Karpas-422 (cell line): Measurements from ENCODE around the gene ANKRD52. TPM values are rescaled to one million over a fixed set of nuclear protein-coding genes. Genes with fewer than 3 reads are reported as not detected.
A peak's percentile ranks its signal among the peaks of the same experiment; 100 is the strongest.
"Not testable (repeated sequence)": the region's sequence is repeated elsewhere in the genome, so short reads cannot be mapped to it uniquely, and the experiment has no call there.

Experiments
- DNase-seq: peaks from one replicate; pipeline ENCODE4 v3.0.0-alpha.2; 2015
- H2AFZ ChIP-seq: fragments of 200-600 bp; sonication (generic); 2 replicates; pipeline ENCODE4 v1.6.1; 2014; ENCODE audit warnings: antibody characterized with exemption, low read length, mixed read lengths
- H3K27ac ChIP-seq: fragments of 200-600 bp; sonication (generic); 2 replicates; pipeline ENCODE4 v1.5.1; 2014; ENCODE audit warnings: mild to moderate bottlenecking, low read length, moderate library complexity
- H3K27me3 ChIP-seq: fragments of 200-600 bp; sonication (generic); 2 replicates; pipeline ENCODE4 v1.6.1; 2014; ENCODE audit warnings: low read length, mixed read lengths
- H3K36me3 ChIP-seq: fragments of 200-600 bp; sonication (generic); 2 replicates; pipeline ENCODE4 v1.6.1; 2014; ENCODE audit warnings: low read length, mixed read lengths; ENCODE audit not compliant: insufficient read depth
- H3K4me1 ChIP-seq: fragments of 200-600 bp; sonication (generic); 2 replicates; pipeline ENCODE4 v1.6.1; 2014; ENCODE audit warnings: mild to moderate bottlenecking, low read length, mixed read lengths
- H3K4me2 ChIP-seq: fragments of 200-600 bp; sonication (generic); 2 replicates; pipeline ENCODE4 v1.6.1; 2014; ENCODE audit warnings: low read length, low read depth, mild to moderate bottlenecking; ENCODE audit not compliant: poor library complexity, severe bottlenecking
- H3K4me3 ChIP-seq: fragments of 200-600 bp; sonication (generic); 2 replicates; pipeline ENCODE4 v1.5.1; 2014; ENCODE audit warnings: mild to moderate bottlenecking, antibody characterized with exemption, low read length, mixed read lengths
- H3K79me2 ChIP-seq: fragments of 200-600 bp; sonication (generic); 2 replicates; pipeline ENCODE4 v1.6.1; 2014; ENCODE audit warnings: mild to moderate bottlenecking, low read length, mixed read lengths
- H3K9ac ChIP-seq: fragments of 200-600 bp; sonication (generic); 2 replicates; pipeline ENCODE4 v1.6.0; 2014; ENCODE audit warnings: low read length
- H3K9me2 ChIP-seq: fragments of 200-600 bp; sonication (generic), shearing (Covaris generic); replicated peaks from 2 replicates; pipeline ENCODE4 v1.6.0; 2014; ENCODE audit warnings: mild to moderate bottlenecking, low read length, moderate library complexity; ENCODE audit not compliant: insufficient read depth
- H3K9me3 ChIP-seq: fragments of 300-700, 200-600 bp; sonication (generic); 2 replicates; pipeline ENCODE4 v1.6.1; 2014; ENCODE audit warnings: low read length, mixed read lengths
- H4K20me1 ChIP-seq: fragments of 200-600 bp; sonication (generic); 2 replicates; pipeline ENCODE4 v1.6.1; 2014; ENCODE audit warnings: mild to moderate bottlenecking, antibody characterized with exemption, low read length, low read depth; ENCODE audit not compliant: insufficient read depth
- total RNA-seq: library from RNA; depleted of rRNA; stranded (reverse); fragments of >200 nt; shearing (Covaris generic); gene quantifications from 2 replicates; pipeline ENCODE4 v1.2.3, GENCODE V29; 2014; ENCODE audit warnings: low replicate concordance

The ANKRD52 gene
- total RNA-seq, 1 experiment from 2014 or later: 14.3 TPM

- no peak overlapping the region for H2AFZ ChIP-seq
- peak overlapping the region; percentile 56; the same call in 1 of the 2 replicates for H3K27ac ChIP-seq
- H3K27me3 ChIP-seq: no peaks in the 10 kb centered on the region
- no peaks in the 10 kb centered on the region for H3K9me2 ChIP-seq
- peak overlapping the region; percentile 94 for H3K4me2 ChIP-seq
- H3K36me3 ChIP-seq: peaks cover 11% of the 10 kb centered on the region; the same call in 1 of the 2 replicates
- peak overlapping the region; percentile 75 for H3K4me3 ChIP-seq
- H3K79me2 ChIP-seq: peaks cover 63% of the 10 kb centered on the region
- peak overlapping the region; percentile 84 for H3K9ac ChIP-seq
- peak; percentile 77 for DNase-seq
- no peaks in the 10 kb centered on the region for H4K20me1 ChIP-seq
- peaks cover 64% of the 10 kb centered on the region for H3K4me1 ChIP-seq
- no peaks in the 10 kb centered on the region for H3K9me3 ChIP-seq
These were observed 41.2 kb upstream of the ANKRD52 start for GRCh38 chr12:56299308-56299852.

GRCh38 chr12:56298828-56299227 is 40.6 kb upstream of the ANKRD52 start:
- no peaks in the 10 kb centered on the region for H4K20me1 ChIP-seq

GRCh38 chr12:56297400-56297799 is 39.2 kb upstream of the ANKRD52 start:
- no peak for DNase-seq
- no peaks in the 10 kb centered on the region for H3K27me3 ChIP-seq
- peaks cover 80% of the 10 kb centered on the region for H3K79me2 ChIP-seq
- H4K20me1 ChIP-seq: no peaks in the 10 kb centered on the region
- peaks cover 57% of the 10 kb centered on the region for H3K4me1 ChIP-seq
- peak overlapping the region; percentile 94 for H3K4me2 ChIP-seq
- no peaks in the 10 kb centered on the region for H3K9me2 ChIP-seq
- H3K4me3 ChIP-seq: no peak overlapping the region
- H3K9ac ChIP-seq: no peak overlapping the region
- peaks cover 11% of the 10 kb centered on the region; the same call in 1 of the 2 replicates for H3K36me3 ChIP-seq
- no peaks in the 10 kb centered on the region for H3K9me3 ChIP-seq
- H3K27ac ChIP-seq: no peak overlapping the region
- no peak overlapping the region for H2AFZ ChIP-seq

More at GRCh38 chr12:56298828-56299227, 40.6 kb upstream of the ANKRD52 start:
- Histone ChIP-seq H3K36me3 (peaks cover 11% of the 10 kb centered on the region; the same call in 1 of the 2 replicates), H3K9ac (peak overlapping the region; percentile 84), H3K4me2 (peak overlapping the region; percentile 94), H3K79me2 (peaks cover 69% of the 10 kb centered on the region), H3K9me2 (no peaks in the 10 kb centered on the region), H3K4me1 (peaks cover 64% of the 10 kb centered on the region), H2AFZ (no peak overlapping the region), H3K27me3 (no peaks in the 10 kb centered on the region), H3K27ac (peak overlapping the region; percentile 56; the same call in 1 of the 2 replicates), H3K9me3 (no peaks in the 10 kb centered on the region), H3K4me3 (peak overlapping the region; percentile 75)
- no peak for DNase-seq

GRCh38 chr12:56296295-56296694 is 38.1 kb upstream of the ANKRD52 start:
- Histone ChIP-seq H3K27me3 (no peaks in the 10 kb centered on the region), H3K9me2 (no peaks in the 10 kb centered on the region), H4K20me1 (no peaks in the 10 kb centered on the region), H3K9ac (no peak overlapping the region), H3K36me3 (peaks cover 11% of the 10 kb centered on the region; the same call in 1 of the 2 replicates), H3K4me2 (no peak overlapping the region), H3K79me2 (peaks cover 84% of the 10 kb centered on the region), H3K9me3 (no peaks in the 10 kb centered on the region), H3K4me3 (no peak overlapping the region), H2AFZ (no peak overlapping the region), H3K4me1 (peaks cover 56% of the 10 kb centered on the region), H3K27ac (no peak overlapping the region)
- no peak for DNase-seq

GRCh38 chr12:56293795-56294194 is 35.6 kb upstream of the ANKRD52 start:
- no peak overlapping the region for H3K4me2 ChIP-seq
- peaks cover 11% of the 10 kb centered on the region; the same call in 1 of the 2 replicates for H3K36me3 ChIP-seq
- no peaks in the 10 kb centered on the region for H3K9me2 ChIP-seq
- no peaks in the 10 kb centered on the region for H4K20me1 ChIP-seq
- DNase-seq: no peak
- no peak overlapping the region for H2AFZ ChIP-seq
- peaks cover 94% of the 10 kb centered on the region for H3K79me2 ChIP-seq
- H3K9me3 ChIP-seq: no peaks in the 10 kb centered on the region
- H3K4me1 ChIP-seq: peaks cover 51% of the 10 kb centered on the region
- H3K27ac ChIP-seq: no peak overlapping the region
- H3K4me3 ChIP-seq: no peak overlapping the region
- H3K27me3 ChIP-seq: no peaks in the 10 kb centered on the region
- H3K9ac ChIP-seq: no peak overlapping the region

- H3K9me3 ChIP-seq: no peaks in the 10 kb centered on the region
- DNase-seq: no peak
- no peak overlapping the region for H2AFZ ChIP-seq
- no peaks in the 10 kb centered on the region for H3K9me2 ChIP-seq
- H3K4me1 ChIP-seq: peaks cover 23% of the 10 kb centered on the region
- peaks cover 17% of the 10 kb centered on the region; the same call in 1 of the 2 replicates for H3K36me3 ChIP-seq
- H3K27ac ChIP-seq: no peak overlapping the region
- H3K4me3 ChIP-seq: no peak overlapping the region
- no peaks in the 10 kb centered on the region for H3K27me3 ChIP-seq
- H3K9ac ChIP-seq: no peak overlapping the region
- H4K20me1 ChIP-seq: no peaks in the 10 kb centered on the region
- H3K79me2 ChIP-seq: peaks cover 68% of the 10 kb centered on the region
- no peak overlapping the region for H3K4me2 ChIP-seq
These were observed 30.7 kb upstream of the ANKRD52 start for GRCh38 chr12:56288705-56289387.

- Histone ChIP-seq H3K4me3 (no peak overlapping the region), H3K79me2 (peaks cover 45% of the 10 kb centered on the region), H3K36me3 (peaks cover 38% of the 10 kb centered on the region; the same call in 1 of the 2 replicates), H4K20me1 (no peaks in the 10 kb centered on the region), H3K4me1 (peaks cover 9% of the 10 kb centered on the region), H3K4me2 (no peak overlapping the region), H3K27ac (no peak overlapping the region), H2AFZ (no peak overlapping the region), H3K27me3 (no peaks in the 10 kb centered on the region), H3K9ac (no peak overlapping the region), H3K9me2 (no peaks in the 10 kb centered on the region), H3K9me3 (no peaks in the 10 kb centered on the region)
- no peak for DNase-seq
These were observed 28.1 kb upstream of the ANKRD52 start for GRCh38 chr12:56286044-56286830.

GRCh38 chr12:56284263-56284662 is 26.1 kb upstream of the ANKRD52 start:
- H3K9me2 ChIP-seq, H3K27me3 ChIP-seq, H2AFZ ChIP-seq, H4K20me1 ChIP-seq, DNase-seq, H3K27ac ChIP-seq, H3K4me1 ChIP-seq, H3K4me2 ChIP-seq, H3K4me3 ChIP-seq, H3K9me3 ChIP-seq, H3K9ac ChIP-seq: not testable (repeated sequence)
- Histone ChIP-seq H3K36me3 (peaks cover 43% of the 10 kb centered on the region), H3K79me2 (peaks cover 27% of the 10 kb centered on the region)
